Measurements from ENCODE around the gene ARHGAP10.

Gene ARHGAP10

GRCh38 chr4:148021686-148022085, 289.8 kb downstream of the ARHGAP10 start:
- no peaks in the 10 kb centered on the region for H3K79me2 ChIP-seq (ENCODE audit: insufficient read depth, low read length)
- no peaks in the 10 kb centered on the region for H3K9me3 ChIP-seq (ENCODE audit: insufficient read depth, low read length, severe bottlenecking)
- no peak overlapping the region for H2AFZ ChIP-seq (ENCODE audit: low read depth, low read length)
- no peaks in the 10 kb centered on the region for H3K4me1 ChIP-seq (ENCODE audit: insufficient read depth, low read length)
- no peak overlapping the region for H3K9ac ChIP-seq (ENCODE audit: low read depth, low read length)
- H4K20me1 ChIP-seq (ENCODE audit: insufficient read depth, low read length), result no peaks in the 10 kb centered on the region
- no peaks in the 10 kb centered on the region for H3K27me3 ChIP-seq (ENCODE audit: insufficient read depth, low read length, poor library complexity)
- no peak overlapping the region for H3K4me2 ChIP-seq (ENCODE audit: insufficient read depth, low read length)
- DNase-seq, result no peak
- H3K36me3 ChIP-seq (ENCODE audit: insufficient read depth, low read length), result no peaks in the 10 kb centered on the region
- H3K4me3 ChIP-seq (ENCODE audit: low read depth in 1 of 2, low read length in 2 of 2), result no peak overlapping the region
- ATAC-seq (ENCODE audit: insufficient read depth, low read depth), result no peak
- TF ChIP-seq EZH2 (IDR thresholded peaks at IDR 0.05; ENCODE audit: borderline replicate concordance, low read depth, low read length, severe bottlenecking) (no peak), CTCF (IDR thresholded peaks at IDR 0.05; ENCODE audit: borderline replicate concordance, extremely low read depth, low read length, poor library complexity, severe bottlenecking) (no peak)
- no peak overlapping the region for H3K27ac ChIP-seq (ENCODE audit: low read length)

GRCh38 chr4:148022975-148023374, 291.1 kb downstream of the ARHGAP10 start:
- no peak for TF ChIP-seq EZH2 (IDR thresholded peaks at IDR 0.05; ENCODE audit: borderline replicate concordance, low read depth, low read length, severe bottlenecking)
- no peak for TF ChIP-seq CTCF (IDR thresholded peaks at IDR 0.05; ENCODE audit: borderline replicate concordance, extremely low read depth, low read length, poor library complexity, severe bottlenecking)
- no peaks in the 10 kb centered on the region for H3K36me3 ChIP-seq (ENCODE audit: insufficient read depth, low read length)
- no peak overlapping the region for H3K4me2 ChIP-seq (ENCODE audit: insufficient read depth, low read length)
- no peak overlapping the region for H2AFZ ChIP-seq (ENCODE audit: low read depth, low read length)
- no peaks in the 10 kb centered on the region for H3K4me1 ChIP-seq (ENCODE audit: insufficient read depth, low read length)
- H3K79me2 ChIP-seq (ENCODE audit: insufficient read depth, low read length), result no peaks in the 10 kb centered on the region
- no peak overlapping the region for H3K27ac ChIP-seq (ENCODE audit: low read length)
- H4K20me1 ChIP-seq (ENCODE audit: insufficient read depth, low read length), result no peaks in the 10 kb centered on the region
- ATAC-seq (ENCODE audit: insufficient read depth, low read depth), result no peak
- H3K9me3 ChIP-seq (ENCODE audit: insufficient read depth, low read length, severe bottlenecking), result no peaks in the 10 kb centered on the region
- DNase-seq, result no peak
- no peak overlapping the region for H3K9ac ChIP-seq (ENCODE audit: low read depth, low read length)
- H3K27me3 ChIP-seq (ENCODE audit: insufficient read depth, low read length, poor library complexity), result no peaks in the 10 kb centered on the region
- H3K4me3 ChIP-seq (ENCODE audit: low read depth in 1 of 2, low read length in 2 of 2), result no peak overlapping the region

GRCh38 chr4:148023512-148024181, 291.8 kb downstream of the ARHGAP10 start:
- no peaks in the 10 kb centered on the region for H3K4me1 ChIP-seq (ENCODE audit: insufficient read depth, low read length)
- no peaks in the 10 kb centered on the region for H3K36me3 ChIP-seq (ENCODE audit: insufficient read depth, low read length)
- DNase-seq, result no peak
- no peaks in the 10 kb centered on the region for H3K27me3 ChIP-seq (ENCODE audit: insufficient read depth, low read length, poor library complexity)
- H3K9me3 ChIP-seq (ENCODE audit: insufficient read depth, low read length, severe bottlenecking), result no peaks in the 10 kb centered on the region
- H3K4me2 ChIP-seq (ENCODE audit: insufficient read depth, low read length), result no peak overlapping the region
- no peak overlapping the region for H3K9ac ChIP-seq (ENCODE audit: low read depth, low read length)
- no peak overlapping the region for H3K4me3 ChIP-seq (ENCODE audit: low read depth in 1 of 2, low read length in 2 of 2)
- H3K79me2 ChIP-seq (ENCODE audit: insufficient read depth, low read length), result no peaks in the 10 kb centered on the region
- no peak overlapping the region for H3K27ac ChIP-seq (ENCODE audit: low read length)
- H2AFZ ChIP-seq (ENCODE audit: low read depth, low read length), result no peak overlapping the region
- TF ChIP-seq EZH2 (IDR thresholded peaks at IDR 0.05; ENCODE audit: borderline replicate concordance, low read depth, low read length, severe bottlenecking), result no peak
- TF ChIP-seq CTCF (IDR thresholded peaks at IDR 0.05; ENCODE audit: borderline replicate concordance, extremely low read depth, low read length, poor library complexity, severe bottlenecking), result no peak
- no peak for ATAC-seq (ENCODE audit: insufficient read depth, low read depth)
- no peaks in the 10 kb centered on the region for H4K20me1 ChIP-seq (ENCODE audit: insufficient read depth, low read length)

Measured in DND-41 (cell line).